ENCODE data around the gene TMEM190.

DNA sequence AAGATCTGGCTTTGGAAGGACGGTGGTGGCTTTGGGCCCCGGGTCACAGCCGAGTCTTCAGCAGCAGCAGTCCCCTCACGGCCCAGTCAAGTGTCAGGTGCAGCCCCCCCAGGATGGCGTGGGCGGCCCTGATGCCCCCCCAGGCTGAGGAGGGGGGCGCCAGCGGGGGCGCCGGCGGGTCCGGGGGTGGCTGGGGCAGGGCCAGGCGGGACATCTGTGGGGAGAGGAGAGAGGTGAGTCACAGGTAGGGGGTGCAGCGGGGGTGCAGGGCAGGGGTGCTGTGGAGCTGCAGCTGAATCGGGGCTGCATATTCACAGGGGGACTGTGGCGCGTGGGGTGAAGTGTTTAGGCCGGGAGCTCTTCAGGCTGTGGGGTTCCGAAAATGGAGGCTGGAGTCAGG lies 10.7 kb upstream of the TMEM190 start:
- TF ChIP-seq POLR2A (IDR thresholded peaks at IDR 0.05) = no peak
- TF ChIP-seq, protein P1, sequence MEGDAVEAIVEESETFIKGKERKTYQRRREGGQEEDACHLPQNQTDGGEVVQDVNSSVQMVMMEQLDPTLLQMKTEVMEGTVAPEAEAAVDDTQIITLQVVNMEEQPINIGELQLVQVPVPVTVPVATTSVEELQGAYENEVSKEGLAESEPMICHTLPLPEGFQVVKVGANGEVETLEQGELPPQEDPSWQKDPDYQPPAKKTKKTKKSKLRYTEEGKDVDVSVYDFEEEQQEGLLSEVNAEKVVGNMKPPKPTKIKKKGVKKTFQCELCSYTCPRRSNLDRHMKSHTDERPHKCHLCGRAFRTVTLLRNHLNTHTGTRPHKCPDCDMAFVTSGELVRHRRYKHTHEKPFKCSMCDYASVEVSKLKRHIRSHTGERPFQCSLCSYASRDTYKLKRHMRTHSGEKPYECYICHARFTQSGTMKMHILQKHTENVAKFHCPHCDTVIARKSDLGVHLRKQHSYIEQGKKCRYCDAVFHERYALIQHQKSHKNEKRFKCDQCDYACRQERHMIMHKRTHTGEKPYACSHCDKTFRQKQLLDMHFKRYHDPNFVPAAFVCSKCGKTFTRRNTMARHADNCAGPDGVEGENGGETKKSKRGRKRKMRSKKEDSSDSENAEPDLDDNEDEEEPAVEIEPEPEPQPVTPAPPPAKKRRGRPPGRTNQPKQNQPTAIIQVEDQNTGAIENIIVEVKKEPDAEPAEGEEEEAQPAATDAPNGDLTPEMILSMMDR (IDR thresholded peaks at IDR 0.05) = no peak
